NCI-H226 (cell line): ENCODE measurements around the gene TNFSF8.

ENCODE experiments used
- DNase-seq: peaks from one replicate; pipeline ENCODE4 v3.0.0-alpha.2; 2015

Gene TNFSF8

DNA sequence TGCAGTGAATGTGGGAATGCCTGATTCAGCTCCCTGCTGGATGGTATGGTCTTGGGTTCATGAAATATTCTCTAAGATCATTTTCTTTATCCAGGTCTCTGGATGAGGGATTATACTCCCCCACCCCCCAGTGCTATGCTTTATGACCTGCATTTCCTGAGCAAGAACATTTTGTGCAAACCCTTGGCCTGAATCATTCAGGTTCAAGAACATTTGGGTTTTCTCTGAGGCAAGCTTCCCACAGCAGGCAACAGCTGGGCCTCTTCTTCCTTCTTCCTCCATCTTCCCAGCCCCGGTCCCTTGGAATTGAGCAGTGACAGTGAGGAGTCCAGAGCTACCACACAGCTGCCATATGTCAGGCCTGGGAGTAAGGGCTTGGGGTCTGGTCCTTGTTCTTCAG, 65.9 kb downstream of the TNFSF8 start:
- no peak for DNase-seq

DNA sequence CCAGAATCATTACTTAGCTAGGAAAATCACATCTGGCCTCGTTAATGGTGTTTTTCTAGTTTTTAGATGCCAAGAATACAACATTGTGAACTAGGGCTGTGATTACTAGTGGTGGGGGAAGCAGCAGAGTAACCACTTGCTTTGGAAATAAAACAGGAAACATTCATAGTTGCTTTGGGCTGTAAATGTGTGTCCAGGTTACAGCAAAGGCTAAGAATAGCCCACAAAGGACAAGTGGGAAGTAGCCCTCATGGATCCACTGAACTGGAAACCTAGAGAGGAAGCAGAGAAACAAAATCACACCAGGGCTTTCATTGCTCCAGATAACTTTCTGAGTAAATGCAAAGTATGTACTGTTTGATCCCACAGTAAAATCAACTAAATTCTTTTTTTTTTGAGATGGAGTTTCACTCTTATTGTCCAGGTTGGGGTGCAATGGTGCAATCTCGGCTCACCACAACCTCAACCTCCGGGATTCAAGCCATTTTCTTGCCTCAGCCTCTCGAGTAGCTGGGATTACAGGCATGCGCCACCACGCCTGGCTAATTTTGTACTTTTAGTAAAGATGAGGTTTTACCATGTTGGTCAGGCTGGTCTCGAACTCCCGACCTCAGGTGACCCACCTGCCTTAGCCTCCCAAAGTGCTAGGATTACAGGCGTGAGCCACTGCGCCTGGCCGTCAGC, 68.3 kb downstream of the TNFSF8 start:
- no peak for DNase-seq

DNA sequence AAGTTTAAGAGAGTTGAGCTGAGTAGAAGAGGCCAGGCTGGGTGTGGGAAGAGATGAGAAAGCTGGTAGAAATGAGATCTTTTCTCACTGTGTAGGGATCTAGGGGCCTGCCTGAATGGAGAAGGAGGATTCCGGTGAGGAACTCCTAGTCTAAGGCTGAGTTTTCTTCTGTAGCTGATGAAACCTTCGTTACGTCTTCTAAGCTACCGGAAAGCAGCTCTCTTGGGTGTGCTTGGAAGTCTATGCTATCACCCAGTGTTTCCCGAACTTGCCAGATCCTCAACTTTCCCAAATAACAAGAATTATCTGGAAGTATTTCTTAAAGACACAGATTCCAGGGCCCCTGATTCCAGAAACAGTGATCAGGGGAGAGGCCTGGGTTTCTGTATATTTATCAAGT, 69.1 kb downstream of the TNFSF8 start:
- DNase-seq, result no peak

DNA sequence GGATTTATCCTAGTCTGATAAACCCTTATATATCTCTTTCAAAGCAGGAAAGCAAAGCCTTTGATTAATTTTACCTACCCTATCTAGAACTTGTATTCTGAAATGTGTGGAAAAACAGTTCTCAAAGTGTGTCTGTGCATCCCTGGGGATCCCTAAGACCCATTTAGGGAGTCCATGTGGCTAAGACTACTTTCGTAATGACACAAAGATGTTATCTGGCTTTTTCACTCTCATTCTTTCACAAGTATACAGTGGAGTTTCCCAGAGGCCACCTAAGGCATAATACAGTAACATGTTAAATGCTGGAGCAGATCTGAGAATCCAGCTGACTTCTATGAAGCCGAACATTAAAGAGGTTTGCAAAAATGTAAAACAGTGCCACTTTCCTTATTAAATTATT, 70.2 kb downstream of the TNFSF8 start:
- no peak for DNase-seq

DNA sequence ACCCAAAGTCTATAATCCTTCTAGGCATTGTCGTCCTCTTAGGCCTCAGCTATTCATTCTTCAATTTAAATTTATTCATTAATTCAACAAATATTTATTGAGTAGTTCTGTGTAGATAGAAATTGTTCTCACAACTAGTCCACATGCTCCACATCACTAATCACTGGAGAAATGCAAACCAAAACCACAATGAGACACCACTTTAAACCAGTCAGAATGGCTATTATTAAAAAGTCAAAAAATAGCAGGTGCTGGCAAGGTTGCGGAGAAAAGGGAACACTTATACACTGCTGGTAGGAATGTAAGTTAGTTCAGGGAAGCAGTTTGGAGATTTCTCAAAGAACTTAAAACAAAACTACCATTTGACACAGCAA, 73.5 kb downstream of the TNFSF8 start:
- DNase-seq, result peak; percentile 26

DNA sequence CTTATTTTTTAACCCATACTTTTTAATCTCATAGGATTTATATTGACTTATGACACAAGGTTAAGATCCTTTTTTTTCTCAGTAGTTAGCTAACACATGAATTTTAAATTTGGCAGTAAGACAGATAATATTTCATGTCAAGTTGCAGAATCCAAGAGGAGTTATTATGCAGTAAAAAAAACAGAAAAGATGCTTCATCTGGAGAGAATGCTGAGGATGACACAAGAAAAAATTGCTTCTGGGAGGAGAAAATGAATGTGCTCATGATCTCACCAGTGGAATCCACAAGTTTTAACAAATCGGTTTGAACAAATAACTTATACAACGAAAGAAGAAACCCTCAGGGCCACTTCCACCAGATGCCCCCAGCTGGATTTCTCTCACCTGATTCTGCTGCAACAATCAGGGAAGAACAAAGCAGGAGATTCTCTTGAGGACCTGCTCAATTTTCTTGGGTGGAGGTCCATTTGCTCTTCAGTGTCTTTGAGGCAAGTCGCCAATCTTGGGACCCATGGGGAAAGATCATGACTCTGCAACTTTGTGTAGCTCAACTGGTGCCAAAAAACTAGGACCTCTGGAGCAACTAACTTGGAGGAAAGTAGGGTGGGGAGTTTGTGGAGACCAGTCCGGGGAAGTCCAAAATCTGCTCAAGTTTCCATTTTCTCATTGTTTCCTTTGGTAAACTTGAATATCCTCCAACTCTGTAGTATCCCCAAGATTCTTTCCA, 74.0 kb downstream of the TNFSF8 start:
- peak; percentile 86 for DNase-seq

DNA sequence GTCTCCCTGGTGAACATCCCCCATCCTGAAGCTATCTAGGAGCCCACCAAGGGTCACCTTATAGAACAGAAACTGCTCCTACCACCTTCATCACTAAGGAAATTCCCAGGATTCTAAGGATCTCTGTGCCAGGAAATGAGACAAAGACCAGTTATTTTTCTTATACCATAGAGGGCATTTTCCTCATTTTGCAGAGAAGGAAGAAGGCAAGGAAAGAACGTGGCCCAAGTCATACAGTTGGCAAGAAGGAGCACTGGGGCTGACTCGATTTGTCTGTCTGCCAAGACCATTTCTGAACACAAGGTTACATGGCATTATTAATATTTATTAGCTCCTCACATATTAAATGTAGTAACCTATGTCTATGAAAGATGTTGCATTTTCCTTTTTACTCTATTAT, 74.9 kb downstream of the TNFSF8 start:
- DNase-seq, result peak; percentile 37

DNA sequence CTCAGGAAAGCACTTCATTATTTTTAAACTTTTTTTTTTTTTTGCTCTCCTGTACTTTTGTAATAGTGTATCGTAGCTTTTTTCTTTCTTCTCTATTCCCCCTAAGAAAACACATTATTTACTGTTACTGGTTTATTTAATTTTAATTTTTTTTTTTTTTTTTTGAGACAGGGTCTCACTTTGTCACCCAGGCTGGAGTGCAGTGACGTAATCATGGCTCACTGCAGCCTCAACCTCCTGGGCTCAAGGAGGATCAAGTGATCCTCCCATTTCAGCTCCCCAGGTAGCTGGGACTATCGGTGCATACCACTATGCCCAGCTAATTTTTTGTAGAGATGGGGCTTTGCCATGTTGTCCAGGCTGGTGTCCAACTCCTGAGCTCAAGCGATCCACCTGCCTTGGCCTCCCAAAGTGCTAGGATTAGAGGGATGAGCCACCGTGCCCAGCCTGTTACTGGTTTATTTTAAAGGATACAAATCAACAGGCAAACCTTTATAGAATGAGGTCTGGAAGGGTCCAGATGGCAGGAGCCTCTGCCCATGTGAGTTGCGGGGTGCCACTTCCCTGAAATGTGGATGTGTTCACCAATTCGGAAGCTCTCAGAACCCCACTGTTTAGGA, 75.5 kb downstream of the TNFSF8 start:
- DNase-seq, result no peak

DNA sequence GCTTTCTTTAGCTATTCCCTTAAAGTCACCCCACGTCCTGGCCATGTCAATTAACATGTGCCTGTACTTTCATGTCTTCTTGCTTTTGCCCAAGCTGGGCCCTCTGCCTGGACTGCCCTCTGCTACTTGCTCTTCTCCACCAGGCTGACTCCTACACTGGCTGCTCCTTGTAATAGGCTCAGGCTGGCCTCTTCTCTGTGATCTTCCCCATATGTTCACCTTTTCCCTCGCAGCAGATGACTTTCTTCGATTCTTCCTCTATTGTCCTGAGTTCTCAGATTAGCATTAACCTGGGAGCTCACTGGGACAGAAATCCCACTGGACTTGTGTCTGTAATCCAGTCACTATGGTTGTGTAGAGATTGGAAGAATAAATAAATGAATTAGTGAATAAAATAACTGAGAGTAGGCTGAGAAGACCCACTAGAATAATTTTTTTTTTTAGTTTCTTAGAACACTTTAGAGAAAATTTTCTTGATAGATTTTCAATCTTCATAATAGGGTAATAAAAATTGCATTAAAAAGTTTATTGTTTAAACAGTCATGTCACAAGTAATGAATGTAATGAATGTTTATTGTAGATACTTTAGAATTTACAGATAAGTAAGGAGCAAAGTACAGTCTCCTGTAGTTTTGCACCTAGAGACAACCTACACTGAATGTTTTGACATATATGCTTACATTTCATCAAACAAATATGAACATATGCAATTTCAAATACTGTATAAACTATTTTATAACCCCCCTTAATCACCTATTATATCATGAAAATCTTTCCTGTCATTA, 77.1 kb downstream of the TNFSF8 start:
- DNase-seq, result no peak

DNA sequence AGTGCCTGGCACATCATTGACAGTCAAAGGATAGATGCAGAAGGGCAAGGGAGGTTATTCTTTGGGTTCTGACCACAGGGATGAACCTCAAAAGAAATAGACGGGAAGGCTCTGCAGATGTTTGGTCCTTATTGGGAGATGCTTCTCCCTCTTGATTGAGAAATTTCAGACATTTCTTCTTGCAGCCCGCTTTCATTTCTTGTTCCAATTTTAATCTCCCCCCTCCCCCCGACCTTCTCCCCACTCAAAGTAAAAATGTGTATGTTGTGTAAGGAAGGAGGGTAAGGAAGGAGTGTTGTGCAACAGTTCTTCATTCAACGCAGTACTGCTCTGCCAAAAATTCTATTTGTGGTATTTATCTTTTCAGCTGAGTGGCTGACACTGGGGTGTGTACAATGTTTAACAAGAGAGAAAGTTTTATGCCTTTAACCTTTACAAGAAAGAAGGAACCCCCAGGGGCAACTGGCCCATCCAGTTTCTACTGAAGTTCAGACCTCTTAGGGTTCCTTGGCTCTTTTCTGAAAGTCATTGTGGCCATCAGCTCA, 78.3 kb downstream of the TNFSF8 start:
- DNase-seq, result peak; percentile 60

DNA sequence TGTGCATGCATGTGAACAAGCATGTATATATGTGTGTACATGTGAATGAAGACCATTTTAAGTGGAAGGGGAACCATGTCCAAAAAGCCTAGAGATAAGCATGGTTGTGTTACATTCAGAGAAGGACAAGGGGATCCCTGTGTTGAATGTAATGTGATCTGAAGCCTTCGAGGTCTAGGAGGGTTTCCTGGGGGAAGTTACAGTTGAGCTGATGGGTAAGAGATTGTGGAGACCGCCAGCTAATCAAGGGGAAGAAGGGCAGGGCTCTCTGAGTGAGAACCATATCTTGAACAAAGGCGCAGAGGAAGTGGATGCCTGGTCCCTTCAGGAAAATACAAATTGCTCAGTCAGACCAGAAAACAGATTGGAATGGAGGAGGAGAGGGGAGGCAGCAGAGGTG, 79.1 kb downstream of the TNFSF8 start:
- no peak for DNase-seq
